Choroid plexus epithelial cell (primary cell): Measurements from ENCODE around the gene CD164.
"Not testable (repeated sequence)": the region's sequence is repeated elsewhere in the genome, so short reads cannot be mapped to it uniquely, and the experiment has no call there.

Source experiments
- DNase-seq: peaks from one replicate; pipeline ENCODE4 v3.0.0-alpha.2; 2010; ENCODE audit warnings: low read depth
- H3K4me3 ChIP-seq: 2 replicates; pipeline ENCODE4 v1.5.1; 2011; ENCODE audit warnings: low read depth, mild to moderate bottlenecking, control low read depth, low read length, moderate library complexity
- CTCF ChIP-seq: conservative IDR thresholded peaks from 2 replicates; pipeline ENCODE4 v1.5.1; 2011; ENCODE audit warnings: low read depth, mild to moderate bottlenecking, control low read depth, inconsistent platforms, low read length, moderate library complexity

The CD164 gene

GRCh38 chr6:109336221-109336961 lies 45.9 kb downstream of the CD164 start:
- H3K4me3 ChIP-seq, result no peak overlapping the region
- TF ChIP-seq CTCF, result no peak
- peak; percentile 56 for DNase-seq

- not testable (repeated sequence) for H3K4me3 ChIP-seq, DNase-seq
Measured at GRCh38 chr6:109333870-109334269, 48.4 kb downstream of the CD164 start.

GRCh38 chr6:109332748-109333147 lies 49.5 kb downstream of the CD164 start:
- no peak overlapping the region for H3K4me3 ChIP-seq
- no peak for DNase-seq

GRCh38 chr6:109331081-109331480 lies 51.2 kb downstream of the CD164 start:
- no peak for DNase-seq
- H3K4me3 ChIP-seq, result no peak overlapping the region
- TF ChIP-seq CTCF, result no peak

More at GRCh38 chr6:109332748-109333147, 49.5 kb downstream of the CD164 start:
- no peak for TF ChIP-seq CTCF

GRCh38 chr6:109330263-109330662 lies 52.0 kb downstream of the CD164 start:
- H3K4me3 ChIP-seq, result no peak overlapping the region
- no peak for TF ChIP-seq CTCF
- no peak for DNase-seq

GRCh38 chr6:109328629-109329028 lies 53.6 kb downstream of the CD164 start:
- H3K4me3 ChIP-seq, result no peak overlapping the region
- TF ChIP-seq CTCF, result no peak
- no peak for DNase-seq

GRCh38 chr6:109327959-109328358 lies 54.3 kb downstream of the CD164 start:
- no peak for TF ChIP-seq CTCF
- no peak for DNase-seq
- H3K4me3 ChIP-seq, result no peak overlapping the region
